SHP77 treated with DMSO at 0.1 percent for 48 hours (cell line): ENCODE data around the gene CDC45.
"Not testable (repeated sequence)": the region's sequence is repeated elsewhere in the genome, so short reads cannot be mapped to it uniquely, and the experiment has no call there.

ENCODE experiments used
- DNase-seq: peaks from one replicate; lab custom pipeline; 2025; lab: John Stamatoyannopoulos, UW

The CDC45 gene

GRCh38 chr22:19527861-19528417 lies 48.2 kb downstream of the CDC45 start:
- no peak for DNase-seq

- DNase-seq: no peak
Measured at GRCh38 chr22:19529811-19530210, 50.1 kb downstream of the CDC45 start.

GRCh38 chr22:19530751-19531150 lies 51.0 kb downstream of the CDC45 start:
- DNase-seq: no peak

GRCh38 chr22:19531327-19531726 lies 51.6 kb downstream of the CDC45 start:
- not testable (repeated sequence) for DNase-seq

- DNase-seq: no peak
Measured at GRCh38 chr22:19533049-19533626, 53.4 kb downstream of the CDC45 start.

- DNase-seq: no peak
Measured at GRCh38 chr22:19533857-19534256, 54.1 kb downstream of the CDC45 start.

GRCh38 chr22:19535001-19535400 lies 55.3 kb downstream of the CDC45 start:
- no peak for DNase-seq

GRCh38 chr22:19536564-19536963 lies 56.8 kb downstream of the CDC45 start:
- DNase-seq: no peak

GRCh38 chr22:19537941-19538488 lies 58.3 kb downstream of the CDC45 start:
- DNase-seq: no peak

GRCh38 chr22:19540394-19540793 lies 60.7 kb downstream of the CDC45 start:
- DNase-seq: no peak

GRCh38 chr22:19543970-19544708 lies 64.4 kb downstream of the CDC45 start:
- DNase-seq: no peak

GRCh38 chr22:19545935-19546207 lies 66.2 kb downstream of the CDC45 start:
- DNase-seq: no peak

- DNase-seq: no peak
Measured at GRCh38 chr22:19546680-19547079, 67.0 kb downstream of the CDC45 start.

- DNase-seq: no peak
Measured at GRCh38 chr22:19547620-19548019, 67.9 kb downstream of the CDC45 start.

GRCh38 chr22:19548427-19548826 lies 68.7 kb downstream of the CDC45 start:
- not testable (repeated sequence) for DNase-seq

GRCh38 chr22:19548964-19549363 lies 69.2 kb downstream of the CDC45 start:
- DNase-seq: no peak

GRCh38 chr22:19549428-19549827 lies 69.7 kb downstream of the CDC45 start:
- no peak for DNase-seq

GRCh38 chr22:19550382-19550781 lies 70.7 kb downstream of the CDC45 start:
- no peak for DNase-seq

- no peak for DNase-seq
Measured at GRCh38 chr22:19553201-19553600, 73.5 kb downstream of the CDC45 start.

- DNase-seq: no peak
Measured at GRCh38 chr22:19554834-19555404, 75.2 kb downstream of the CDC45 start.

GRCh38 chr22:19555651-19556050 lies 75.9 kb downstream of the CDC45 start:
- no peak for DNase-seq

- DNase-seq: no peak
Measured at GRCh38 chr22:19556963-19557545, 77.3 kb downstream of the CDC45 start.

GRCh38 chr22:19559324-19559811 lies 79.6 kb downstream of the CDC45 start:
- DNase-seq: no peak
